Thoracic aorta (tissue), 2 donors: ENCODE data around the gene PRKCB. TPM values are rescaled to one million over a fixed set of nuclear protein-coding genes. Genes with fewer than 3 reads are reported as not detected.
"Not testable (repeated sequence)": the region's sequence is repeated elsewhere in the genome, so short reads cannot be mapped to it uniquely, and the experiment has no call there.

Experiments
- ATAC-seq: fragments of 150-250 bp; one replicate; pipeline ENCODE4 v1.8.0; 2017; ENCODE audit warnings: low read depth; ENCODE audit not compliant: insufficient number of reproducible peaks, low FRiP score
- DNase-seq: peaks from one replicate; pipeline ENCODE4 v3.0.0-alpha.2; 2020; ENCODE audit warnings: low spot score
- H3K27ac ChIP-seq, 2 donors: fragments of 200-600 bp; sonication (generic); 1 replicate in 1 of 2; 2 replicates in 1 of 2; pipeline ENCODE4 v1.5.1; 2016; ENCODE audit warnings: mild to moderate bottlenecking in 2 of 2, moderate library complexity in 2 of 2
- H3K27me3 ChIP-seq: fragments of 200-600 bp; sonication (generic); replicated peaks from 2 replicates; pipeline ENCODE4 v1.6.0; 2016; ENCODE audit warnings: mild to moderate bottlenecking; ENCODE audit not compliant: insufficient read depth
- H3K36me3 ChIP-seq: fragments of 200-600 bp; sonication (generic); one replicate; pipeline ENCODE4 v1.5.1; 2016
- H3K4me1 ChIP-seq, 2 donors: fragments of 200-600 bp; sonication (generic); 1 replicate in 1 of 2; 2 replicates in 1 of 2; pipeline versions ENCODE4 v1.5.1 to v1.6.0; 2016; ENCODE audit warnings: low read depth in 2 of 2, mild to moderate bottlenecking in 1 of 2; ENCODE audit not compliant: control insufficient read depth in 1 of 2
- H3K4me3 ChIP-seq: fragments of 200-600 bp; sonication (generic); 2 replicates; pipeline ENCODE4 v1.5.1; 2016; ENCODE audit warnings: mild to moderate bottlenecking
- H3K9me3 ChIP-seq: fragments of 200-600 bp; sonication (generic); 2 replicates; pipeline ENCODE4 v1.5.1; 2016
- total RNA-seq, 2 donors: library from RNA; depleted of rRNA; stranded (reverse); fragments of >200 nt; gene quantifications; one replicate each; pipeline versions ENCODE4 v1.1.0 to v1.2.3, GENCODE V29; 2016
- TF ChIP-seq, protein P1 (sequence below): fragments of 200-600 bp; sonication (generic); IDR thresholded peaks from one replicate; pipeline ENCODE4 v1.5.1; 2019; ENCODE audit warnings: antibody characterized with exemption

The PRKCB gene
- total RNA-seq, 2 donors from 2014 or later: 3.4 to 7.5 TPM

DNA sequence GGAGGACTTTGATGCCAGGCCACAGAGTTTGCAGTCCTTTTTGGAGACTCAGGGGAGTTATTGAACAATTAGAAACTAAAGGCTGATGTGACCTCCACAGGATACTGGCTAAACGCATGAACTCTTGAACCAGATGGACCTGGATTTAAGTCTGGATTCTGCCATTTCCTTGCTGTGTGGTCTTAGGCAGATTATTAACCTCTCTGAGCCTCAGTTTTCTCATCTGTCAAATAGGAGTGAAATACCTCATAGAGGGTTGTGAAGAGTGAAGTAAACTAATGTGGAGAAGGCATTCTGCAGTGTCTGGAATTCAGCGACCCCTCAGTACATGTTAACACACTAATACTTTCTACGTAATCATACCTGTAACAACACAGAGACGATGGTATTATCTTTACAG, 93.5 kb downstream of the PRKCB start:
- ATAC-seq (no peak), DNase-seq (no peak)
- H3K27ac ChIP-seq: no peak overlapping the region
- H3K27me3 ChIP-seq: no peaks in the 10 kb centered on the region
- H3K9me3 ChIP-seq: no peaks in the 10 kb centered on the region
- no peak overlapping the region for H3K4me3 ChIP-seq
- no peaks in the 10 kb centered on the region for H3K4me1 ChIP-seq
- TF ChIP-seq, protein P1, sequence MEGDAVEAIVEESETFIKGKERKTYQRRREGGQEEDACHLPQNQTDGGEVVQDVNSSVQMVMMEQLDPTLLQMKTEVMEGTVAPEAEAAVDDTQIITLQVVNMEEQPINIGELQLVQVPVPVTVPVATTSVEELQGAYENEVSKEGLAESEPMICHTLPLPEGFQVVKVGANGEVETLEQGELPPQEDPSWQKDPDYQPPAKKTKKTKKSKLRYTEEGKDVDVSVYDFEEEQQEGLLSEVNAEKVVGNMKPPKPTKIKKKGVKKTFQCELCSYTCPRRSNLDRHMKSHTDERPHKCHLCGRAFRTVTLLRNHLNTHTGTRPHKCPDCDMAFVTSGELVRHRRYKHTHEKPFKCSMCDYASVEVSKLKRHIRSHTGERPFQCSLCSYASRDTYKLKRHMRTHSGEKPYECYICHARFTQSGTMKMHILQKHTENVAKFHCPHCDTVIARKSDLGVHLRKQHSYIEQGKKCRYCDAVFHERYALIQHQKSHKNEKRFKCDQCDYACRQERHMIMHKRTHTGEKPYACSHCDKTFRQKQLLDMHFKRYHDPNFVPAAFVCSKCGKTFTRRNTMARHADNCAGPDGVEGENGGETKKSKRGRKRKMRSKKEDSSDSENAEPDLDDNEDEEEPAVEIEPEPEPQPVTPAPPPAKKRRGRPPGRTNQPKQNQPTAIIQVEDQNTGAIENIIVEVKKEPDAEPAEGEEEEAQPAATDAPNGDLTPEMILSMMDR: no peak
- no peaks in the 10 kb centered on the region for H3K36me3 ChIP-seq

- Histone ChIP-seq H3K4me3 (no peak overlapping the region), H3K27ac (no peak overlapping the region), H3K36me3 (no peaks in the 10 kb centered on the region), H3K27me3 (no peaks in the 10 kb centered on the region), H3K4me1 (no peaks in the 10 kb centered on the region), H3K9me3 (no peaks in the 10 kb centered on the region)
- ATAC-seq (no peak), DNase-seq (no peak)
- TF ChIP-seq, protein P1: no peak
These were observed 94.1 kb downstream of the PRKCB start for GRCh38 chr16:23929856-23930255.

- no peaks in the 10 kb centered on the region for H3K9me3 ChIP-seq
- no peaks in the 10 kb centered on the region for H3K36me3 ChIP-seq
- DNase-seq: no peak
These were observed 95.0 kb downstream of the PRKCB start for GRCh38 chr16:23930791-23931190.

DNA sequence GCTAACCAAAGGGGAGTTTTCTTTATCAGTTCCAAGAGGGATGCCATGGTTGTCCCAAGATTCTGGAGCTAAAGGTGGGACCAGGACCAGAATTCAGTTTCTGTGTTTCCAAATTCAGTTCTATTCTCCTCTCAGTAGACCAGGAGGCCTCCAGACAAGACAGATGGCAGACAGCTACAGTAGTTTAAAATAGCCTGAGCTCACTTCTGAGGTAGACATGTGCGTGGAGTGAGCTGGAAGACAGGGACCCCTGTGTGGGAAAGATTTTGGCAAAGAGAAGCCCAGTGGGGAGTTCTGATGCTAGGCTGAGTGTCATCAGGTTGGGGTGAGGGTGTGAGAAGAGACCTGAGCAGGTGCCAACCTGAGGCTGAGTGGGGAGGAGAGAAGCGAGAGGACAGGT, 95.4 kb downstream of the PRKCB start:
- TF ChIP-seq, protein P1: no peak
- DNase-seq (no peak), ATAC-seq (no peak)
- no peaks in the 10 kb centered on the region for H3K27me3 ChIP-seq
- no peaks in the 10 kb centered on the region for H3K4me1 ChIP-seq
- no peak overlapping the region for H3K27ac ChIP-seq
- H3K9me3 ChIP-seq: no peaks in the 10 kb centered on the region
- H3K4me3 ChIP-seq: no peak overlapping the region
- no peaks in the 10 kb centered on the region for H3K36me3 ChIP-seq

More at GRCh38 chr16:23930791-23931190, 95.0 kb downstream of the PRKCB start:
- Histone ChIP-seq H3K4me3 (no peak overlapping the region), H3K27me3 (no peaks in the 10 kb centered on the region), H3K27ac (no peak overlapping the region), H3K4me1 (no peaks in the 10 kb centered on the region)
- TF ChIP-seq, protein P1: no peak
- ATAC-seq: no peak

GRCh38 chr16:23933650-23934049, 97.9 kb downstream of the PRKCB start:
- not testable (repeated sequence) for H3K36me3 ChIP-seq, H3K27ac ChIP-seq, H3K9me3 ChIP-seq, H3K4me3 ChIP-seq, ATAC-seq, H3K4me1 ChIP-seq, DNase-seq, H3K27me3 ChIP-seq

GRCh38 chr16:23934610-23935236, 98.9 kb downstream of the PRKCB start:
- Histone ChIP-seq H3K4me1 (no peaks in the 10 kb centered on the region), H3K4me3 (no peak overlapping the region), H3K27ac (no peak overlapping the region), H3K9me3 (no peaks in the 10 kb centered on the region), H3K27me3 (no peaks in the 10 kb centered on the region), H3K36me3 (no peaks in the 10 kb centered on the region)
- DNase-seq: no peak
- TF ChIP-seq, protein P1: no peak
- ATAC-seq: no peak
